ENCODE measurements around the gene GRAMD1C.

The GRAMD1C gene

GRCh38 chr3:113954091-113954685 is 115.6 kb downstream of the GRAMD1C start:
- DNase-seq, result no peak

- DNase-seq, result no peak
Measured at GRCh38 chr3:113963879-113964278, 125.3 kb downstream of the GRAMD1C start.

GRCh38 chr3:113966172-113966571 is 127.6 kb downstream of the GRAMD1C start:
- DNase-seq, result no peak

GRCh38 chr3:113968986-113969385 is 130.4 kb downstream of the GRAMD1C start:
- DNase-seq, result no peak

GRCh38 chr3:113977822-113978221 is 139.2 kb downstream of the GRAMD1C start:
- DNase-seq, result no peak

- no peak for DNase-seq
Measured at GRCh38 chr3:113979916-113980315, 141.3 kb downstream of the GRAMD1C start.

- no peak for DNase-seq
Measured at GRCh38 chr3:113981803-113982202, 143.2 kb downstream of the GRAMD1C start.

- DNase-seq, result no peak
Measured at GRCh38 chr3:113983544-113983943, 145.0 kb downstream of the GRAMD1C start.

GRCh38 chr3:113985541-113985940 is 147.0 kb downstream of the GRAMD1C start:
- DNase-seq, result no peak

Data from stimulated activated naive CD4-positive, alpha-beta T cell treated with Interleukin-2 at 50 U/mL for 16 hours (primary cell).